ENCODE results near the gene GATA2. TPM values are rescaled to one million over a fixed set of nuclear protein-coding genes. Genes with fewer than 3 reads are reported as not detected.

Gene GATA2
- polyA plus RNA-seq, 1 donor = 1.9 TPM

DNA sequence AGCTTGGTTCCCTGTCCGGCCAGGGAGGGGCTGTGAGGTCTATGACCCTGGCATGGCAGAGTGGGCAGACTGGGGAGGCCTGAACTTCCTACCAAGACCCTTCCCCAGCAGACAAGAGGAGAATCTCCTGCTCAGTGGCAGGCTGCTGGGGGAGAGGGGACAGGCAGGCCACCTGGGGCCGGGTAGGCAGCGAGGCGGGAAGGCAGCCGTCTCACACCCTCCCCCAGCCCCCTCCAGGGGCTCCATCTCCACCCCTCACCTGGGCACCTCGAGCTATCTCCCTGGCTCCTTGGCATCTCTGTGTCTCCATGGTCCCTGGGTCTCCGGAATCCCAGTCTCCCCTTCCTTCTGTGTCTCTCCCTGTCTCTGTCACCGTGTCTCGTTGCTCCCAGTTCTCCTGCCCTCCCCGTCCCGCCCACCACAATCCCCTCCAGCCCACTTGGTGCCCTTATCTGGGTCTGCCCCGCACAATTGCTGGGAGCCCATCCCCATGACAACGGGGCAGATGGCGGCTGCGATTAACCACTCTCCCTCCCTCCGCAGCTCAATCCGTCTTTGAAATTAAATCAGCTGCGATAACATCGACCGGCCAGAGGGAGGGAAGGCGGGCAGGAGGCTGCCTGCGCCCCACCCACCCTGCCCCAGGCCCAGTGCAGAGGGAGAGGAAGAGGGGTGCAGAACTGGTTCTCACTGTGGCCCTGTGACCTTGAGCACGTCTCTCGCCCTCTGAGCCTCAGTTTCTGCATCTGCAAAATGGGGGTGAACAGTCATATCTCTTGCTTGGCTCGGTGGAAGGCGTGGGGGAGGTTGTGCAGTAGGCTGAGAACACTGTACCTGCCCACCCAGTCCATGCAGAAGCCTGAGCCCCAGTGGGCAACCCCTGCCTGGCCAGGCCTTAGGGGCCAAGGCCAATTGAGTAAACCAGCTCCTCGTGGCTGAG is 36.0 kb downstream of the GATA2 start:
- no CpG with 5 or more reads among the region's 27 CpGs for WGBS (ENCODE audit: insufficient coverage, low lambda C conversion rate)
- no peaks in the 10 kb centered on the region for H3K36me3 ChIP-seq (ENCODE audit: control insufficient read depth, insufficient read depth, low read length)
- H3K27me3 ChIP-seq (ENCODE audit: control insufficient read depth, insufficient read depth, low read length) = peaks cover 37% of the 10 kb centered on the region
- DNase-seq = no peak
- no peaks in the 10 kb centered on the region for H3K4me1 ChIP-seq (ENCODE audit: control insufficient read depth, insufficient read depth, low read length)
- no peak overlapping the region for H3K4me3 ChIP-seq (ENCODE audit: low read length)
- H3K27ac ChIP-seq (ENCODE audit: low read length) = no peak overlapping the region
- H3K9me3 ChIP-seq (ENCODE audit: control insufficient read depth, low read depth, low read length) = no peaks in the 10 kb centered on the region

DNA sequence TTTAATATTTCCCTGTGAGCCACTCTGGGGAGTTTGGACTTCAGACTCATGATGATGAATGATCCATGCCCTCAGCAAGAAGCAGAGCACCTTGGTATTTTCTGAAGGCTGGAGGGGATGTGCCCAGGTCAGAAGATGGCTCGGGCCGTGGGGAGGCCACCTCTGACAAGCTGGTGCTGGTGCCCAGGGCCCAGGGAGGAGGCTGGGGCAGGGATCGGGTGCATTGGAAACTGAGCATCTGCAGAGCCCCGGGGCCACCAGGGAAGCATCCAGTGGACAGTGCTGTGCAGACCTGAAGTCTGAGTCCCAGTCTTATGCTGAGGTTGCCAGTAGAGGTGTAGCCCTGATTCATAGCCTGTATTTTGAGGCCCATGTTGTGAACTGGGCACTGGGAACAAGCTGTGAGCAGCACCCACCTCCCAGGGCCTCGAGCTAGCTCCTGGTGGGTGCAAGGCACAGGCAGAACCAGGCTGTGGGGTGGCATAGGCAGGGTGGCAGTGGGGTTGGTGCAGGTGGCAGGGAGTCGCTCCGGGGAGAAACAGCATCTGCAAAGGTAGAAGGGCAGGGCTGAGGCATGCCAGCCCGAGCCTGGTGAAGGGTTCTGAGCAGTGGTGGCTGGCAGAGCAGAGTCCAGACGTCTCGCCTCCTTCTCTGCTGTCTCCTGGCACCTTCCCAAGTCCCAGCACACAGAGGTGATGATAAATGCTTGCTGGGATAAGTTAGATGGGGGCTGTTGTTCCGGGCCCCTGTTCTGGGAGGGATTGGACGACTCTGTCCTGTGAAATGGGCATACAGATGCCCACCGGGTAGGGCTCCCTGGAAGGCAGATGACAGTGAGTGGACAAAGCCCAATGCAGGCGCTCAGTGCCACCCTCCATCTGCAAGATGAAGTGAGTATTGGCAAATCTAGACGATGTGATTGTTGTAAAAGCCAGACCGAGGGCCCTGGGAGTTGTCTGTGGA is 36.9 kb downstream of the GATA2 start:
- Histone ChIP-seq H3K4me3 (ENCODE audit: low read length) (no peak overlapping the region), H3K27ac (ENCODE audit: low read length) (no peak overlapping the region), H3K9me3 (ENCODE audit: control insufficient read depth, low read depth, low read length) (no peaks in the 10 kb centered on the region), H3K4me1 (ENCODE audit: control insufficient read depth, insufficient read depth, low read length) (no peaks in the 10 kb centered on the region), H3K36me3 (ENCODE audit: control insufficient read depth, insufficient read depth, low read length) (no peaks in the 10 kb centered on the region), H3K27me3 (ENCODE audit: control insufficient read depth, insufficient read depth, low read length) (peaks cover 40% of the 10 kb centered on the region)
- DNase-seq = no peak
- no CpG with 5 or more reads among the region's 16 CpGs for WGBS (ENCODE audit: insufficient coverage, low lambda C conversion rate)

DNA sequence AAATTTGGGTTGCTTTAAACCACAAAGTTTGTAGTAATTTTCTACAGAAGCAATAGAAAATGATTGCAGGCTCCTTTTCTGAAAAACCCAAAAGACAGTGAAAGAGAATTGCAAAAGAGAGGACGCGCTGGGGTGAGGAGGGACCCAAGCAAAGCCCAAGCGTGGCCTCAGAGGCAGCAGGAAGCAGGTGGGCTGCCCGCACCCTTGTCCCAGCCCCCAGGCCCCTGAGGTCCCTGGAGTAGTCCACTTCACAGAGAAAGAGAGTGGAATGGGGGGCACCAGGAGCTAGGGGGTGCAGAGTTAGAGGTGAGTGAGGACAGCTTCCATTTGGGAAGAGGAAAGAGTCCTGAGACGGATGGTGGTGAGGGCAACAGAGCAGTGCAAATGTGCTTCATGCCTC is 37.9 kb downstream of the GATA2 start:
- no peaks in the 10 kb centered on the region for H3K9me3 ChIP-seq (ENCODE audit: control insufficient read depth, low read depth, low read length)
- no peak overlapping the region for H3K4me3 ChIP-seq (ENCODE audit: low read length)
- peaks cover 40% of the 10 kb centered on the region for H3K27me3 ChIP-seq (ENCODE audit: control insufficient read depth, insufficient read depth, low read length)
- H3K4me1 ChIP-seq (ENCODE audit: control insufficient read depth, insufficient read depth, low read length) = no peaks in the 10 kb centered on the region
- no peak for DNase-seq
- H3K27ac ChIP-seq (ENCODE audit: low read length) = no peak overlapping the region
- no peaks in the 10 kb centered on the region for H3K36me3 ChIP-seq (ENCODE audit: control insufficient read depth, insufficient read depth, low read length)
- 100% methylated on average over 1 of the region's 5 CpGs for WGBS (ENCODE audit: insufficient coverage, low lambda C conversion rate)

DNA sequence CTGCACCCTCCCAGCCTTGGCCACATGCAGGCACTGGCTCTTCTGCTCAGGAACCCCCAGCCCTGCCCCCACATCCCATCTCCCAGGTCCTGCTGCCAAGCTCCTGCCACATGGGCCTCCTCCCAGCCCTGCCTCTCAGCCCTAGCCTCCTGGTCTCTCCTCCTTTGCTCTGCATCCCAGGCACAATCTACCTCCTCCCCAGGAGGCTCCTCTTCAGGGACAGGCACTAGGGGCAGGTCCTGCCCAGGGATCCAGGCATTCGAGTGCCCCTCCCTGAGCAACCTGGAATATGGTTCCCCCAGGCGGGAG is 38.7 kb downstream of the GATA2 start:
- WGBS (ENCODE audit: insufficient coverage, low lambda C conversion rate) = no CpG with 5 or more reads among the region's 2 CpGs
- Histone ChIP-seq H3K27me3 (ENCODE audit: control insufficient read depth, insufficient read depth, low read length) (peaks cover 40% of the 10 kb centered on the region), H3K27ac (ENCODE audit: low read length) (no peak overlapping the region), H3K36me3 (ENCODE audit: control insufficient read depth, insufficient read depth, low read length) (no peaks in the 10 kb centered on the region), H3K4me3 (ENCODE audit: low read length) (no peak overlapping the region), H3K4me1 (ENCODE audit: control insufficient read depth, insufficient read depth, low read length) (no peaks in the 10 kb centered on the region), H3K9me3 (ENCODE audit: control insufficient read depth, low read depth, low read length) (no peaks in the 10 kb centered on the region)
- DNase-seq = no peak

DNA sequence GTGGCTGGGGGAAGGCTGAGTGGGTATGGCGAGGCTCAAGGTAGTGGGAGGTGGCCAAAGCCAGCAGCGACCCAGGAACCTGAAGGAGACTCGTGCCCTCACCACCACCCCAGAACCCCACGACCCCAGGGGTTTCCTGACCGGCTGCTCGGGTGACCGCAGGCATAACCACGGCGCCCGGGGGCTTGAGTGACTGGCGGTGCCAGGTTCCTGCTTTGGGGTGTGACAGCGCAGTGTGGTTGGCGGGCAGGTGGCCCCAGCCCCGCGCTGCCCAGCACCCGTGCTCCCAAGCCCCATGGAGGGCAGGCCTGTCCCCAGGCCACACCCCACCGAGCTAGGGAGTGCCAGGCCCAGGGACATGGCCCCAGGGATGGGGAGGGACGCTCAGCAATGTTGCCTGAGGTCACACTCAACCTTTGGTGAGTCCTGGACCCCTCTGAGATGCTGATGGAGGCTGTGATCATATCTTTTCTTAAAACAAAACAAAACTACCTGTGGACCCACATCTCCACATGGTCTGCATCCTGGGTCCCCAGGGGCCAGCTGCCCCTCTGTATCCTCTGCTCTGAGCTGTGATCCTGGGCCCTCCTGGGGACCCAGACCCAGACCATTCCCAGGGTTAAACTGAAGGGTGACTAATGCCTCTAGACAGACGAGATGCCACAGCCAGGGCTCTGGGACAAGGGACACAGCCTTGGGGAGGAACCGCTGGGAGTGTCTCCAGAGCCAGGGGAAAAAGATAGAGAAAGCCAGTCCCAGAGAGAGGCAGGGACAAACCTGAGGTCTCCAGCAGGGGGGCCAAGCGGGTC is 39.3 kb downstream of the GATA2 start:
- H3K27me3 ChIP-seq (ENCODE audit: control insufficient read depth, insufficient read depth, low read length) = peaks cover 43% of the 10 kb centered on the region
- no peak for DNase-seq
- WGBS (ENCODE audit: insufficient coverage, low lambda C conversion rate) = no CpG with 5 or more reads among the region's 21 CpGs

DNA sequence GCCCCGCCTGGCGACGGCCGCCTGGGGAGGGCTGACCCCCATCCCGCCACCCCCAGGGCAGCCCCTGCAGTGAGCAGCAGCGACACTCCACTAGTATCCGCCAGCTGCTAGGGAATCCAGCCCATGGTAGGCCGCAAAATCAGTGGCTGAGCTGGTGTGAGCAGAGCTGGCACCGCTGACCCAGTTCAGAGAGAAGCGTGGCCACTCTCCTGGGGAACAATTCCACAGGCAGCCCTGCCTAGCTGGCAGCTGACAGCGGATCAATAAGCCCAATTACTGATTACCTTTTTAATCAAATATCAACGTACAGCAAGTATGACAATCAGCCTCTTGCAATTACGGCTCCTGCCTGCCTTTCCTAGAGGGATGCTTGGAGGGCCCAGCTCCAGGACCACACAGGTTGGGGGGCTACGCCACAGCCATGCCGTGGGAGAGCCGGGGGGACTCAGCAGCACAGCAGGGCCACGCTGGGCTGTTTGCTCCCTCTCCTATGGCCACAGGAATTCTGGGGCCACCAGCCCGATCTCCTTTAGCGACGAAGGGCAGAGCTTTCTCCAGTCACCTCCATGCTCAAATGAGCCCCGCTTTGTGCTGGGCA is 40.2 kb downstream of the GATA2 start:
- no peak overlapping the region for H3K4me3 ChIP-seq (ENCODE audit: low read length)
- WGBS (ENCODE audit: insufficient coverage, low lambda C conversion rate) = no CpG with 5 or more reads among the region's 21 CpGs
- H3K9me3 ChIP-seq (ENCODE audit: control insufficient read depth, low read depth, low read length) = no peaks in the 10 kb centered on the region
- no peak for DNase-seq
- no peak overlapping the region for H3K27ac ChIP-seq (ENCODE audit: low read length)
- H3K36me3 ChIP-seq (ENCODE audit: control insufficient read depth, insufficient read depth, low read length) = no peaks in the 10 kb centered on the region
- no peaks in the 10 kb centered on the region for H3K4me1 ChIP-seq (ENCODE audit: control insufficient read depth, insufficient read depth, low read length)
- H3K27me3 ChIP-seq (ENCODE audit: control insufficient read depth, insufficient read depth, low read length) = peaks cover 45% of the 10 kb centered on the region

More for the DNA sequence above, 39.3 kb downstream of the GATA2 start:
- no peaks in the 10 kb centered on the region for H3K36me3 ChIP-seq (ENCODE audit: control insufficient read depth, insufficient read depth, low read length)
- no peak overlapping the region for H3K4me3 ChIP-seq (ENCODE audit: low read length)
- H3K9me3 ChIP-seq (ENCODE audit: control insufficient read depth, low read depth, low read length) = no peaks in the 10 kb centered on the region
- no peak overlapping the region for H3K27ac ChIP-seq (ENCODE audit: low read length)
- H3K4me1 ChIP-seq (ENCODE audit: control insufficient read depth, insufficient read depth, low read length) = no peaks in the 10 kb centered on the region

DNA sequence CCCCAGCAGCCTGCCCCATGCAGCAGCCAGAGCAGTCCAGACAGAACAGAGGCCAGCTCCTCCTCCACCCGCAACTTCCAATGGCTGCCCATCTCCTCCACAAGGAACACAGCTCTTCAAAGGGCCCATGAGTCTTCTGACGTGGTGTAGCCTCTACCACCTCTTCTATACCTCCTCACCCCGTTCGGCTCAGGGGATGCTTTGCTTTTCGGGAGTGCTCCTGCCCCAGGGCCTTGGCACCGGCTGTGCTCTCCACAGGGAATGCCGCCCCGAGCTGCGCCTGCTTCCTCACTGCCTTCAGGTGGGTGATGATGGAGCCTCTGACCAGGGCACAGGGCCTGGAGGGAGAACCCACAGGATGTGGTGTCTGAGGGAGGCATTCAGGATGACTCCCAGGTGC is 40.9 kb downstream of the GATA2 start:
- no peak for DNase-seq
- Histone ChIP-seq H3K4me3 (ENCODE audit: low read length) (no peak overlapping the region), H3K36me3 (ENCODE audit: control insufficient read depth, insufficient read depth, low read length) (no peaks in the 10 kb centered on the region), H3K27ac (ENCODE audit: low read length) (no peak overlapping the region), H3K27me3 (ENCODE audit: control insufficient read depth, insufficient read depth, low read length) (peaks cover 45% of the 10 kb centered on the region), H3K4me1 (ENCODE audit: control insufficient read depth, insufficient read depth, low read length) (no peaks in the 10 kb centered on the region), H3K9me3 (ENCODE audit: control insufficient read depth, low read depth, low read length) (no peaks in the 10 kb centered on the region)
- no CpG with 5 or more reads among the region's 9 CpGs for WGBS (ENCODE audit: insufficient coverage, low lambda C conversion rate)

DNA sequence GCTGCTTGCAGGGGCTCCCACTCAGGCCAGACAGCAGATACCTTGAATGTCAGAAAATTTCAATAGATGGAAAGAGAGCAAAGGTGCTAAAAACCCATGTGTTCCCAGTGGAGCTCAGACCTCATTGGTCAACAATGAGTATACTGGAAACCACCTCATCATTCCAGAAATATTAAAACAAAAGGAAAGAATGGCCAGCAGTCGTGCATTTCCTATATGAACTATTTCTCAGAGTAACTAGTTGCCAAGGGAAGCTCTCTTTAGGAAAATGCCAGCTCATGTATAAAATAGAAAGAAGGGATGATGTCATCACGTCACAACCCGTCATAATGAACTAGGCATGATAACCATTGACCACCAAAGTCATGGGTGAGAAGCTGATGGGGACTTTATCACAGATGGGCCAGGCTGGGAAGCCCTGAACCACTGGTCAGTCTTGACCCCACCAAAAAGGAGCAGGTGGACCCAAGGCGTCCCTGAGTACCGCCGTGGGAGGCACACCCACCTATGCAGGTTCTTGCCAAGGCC is 43.8 kb downstream of the GATA2 start:
- Histone ChIP-seq H3K36me3 (ENCODE audit: control insufficient read depth, insufficient read depth, low read length) (no peaks in the 10 kb centered on the region), H3K4me3 (ENCODE audit: low read length) (no peak overlapping the region), H3K9me3 (ENCODE audit: control insufficient read depth, low read depth, low read length) (no peaks in the 10 kb centered on the region), H3K27ac (ENCODE audit: low read length) (no peak overlapping the region), H3K27me3 (ENCODE audit: control insufficient read depth, insufficient read depth, low read length) (peaks cover 24% of the 10 kb centered on the region), H3K4me1 (ENCODE audit: control insufficient read depth, insufficient read depth, low read length) (no peaks in the 10 kb centered on the region)
- WGBS (ENCODE audit: insufficient coverage, low lambda C conversion rate) = no CpG with 5 or more reads among the region's 6 CpGs
- DNase-seq = no peak

DNA sequence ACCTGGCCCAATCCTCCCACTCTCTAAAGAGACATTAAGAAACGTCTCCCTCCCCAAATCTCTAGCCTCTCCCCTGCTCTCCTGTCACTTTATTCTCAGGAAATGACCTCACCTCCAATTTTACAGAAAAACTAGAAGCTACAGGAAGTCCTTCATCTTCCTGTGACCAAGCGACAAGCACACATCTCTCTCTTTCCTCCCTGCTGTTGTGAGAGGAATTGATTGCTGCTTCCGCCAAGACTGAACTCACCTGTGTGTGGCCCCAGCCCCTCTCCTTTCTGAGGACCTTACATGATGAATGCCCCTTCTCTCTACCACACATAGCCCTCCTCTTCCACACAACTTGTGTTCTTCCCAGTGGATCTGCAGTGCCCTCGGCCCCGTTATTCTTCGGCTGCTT is 44.5 kb downstream of the GATA2 start:
- H3K36me3 ChIP-seq (ENCODE audit: control insufficient read depth, insufficient read depth, low read length) = no peaks in the 10 kb centered on the region
- DNase-seq = no peak
- 90% methylated on average over 2 of the region's 6 CpGs for WGBS (ENCODE audit: insufficient coverage, low lambda C conversion rate)
- no peak overlapping the region for H3K27ac ChIP-seq (ENCODE audit: low read length)
- H3K4me3 ChIP-seq (ENCODE audit: low read length) = no peak overlapping the region
- H3K9me3 ChIP-seq (ENCODE audit: control insufficient read depth, low read depth, low read length) = no peaks in the 10 kb centered on the region
- H3K27me3 ChIP-seq (ENCODE audit: control insufficient read depth, insufficient read depth, low read length) = peaks cover 22% of the 10 kb centered on the region
- no peaks in the 10 kb centered on the region for H3K4me1 ChIP-seq (ENCODE audit: control insufficient read depth, insufficient read depth, low read length)

Data from large intestine (tissue), 3 donors.